Measurements from ENCODE around the gene FRMPD1. TPM values are rescaled to one million over a fixed set of nuclear protein-coding genes. Genes with fewer than 3 reads are reported as not detected.

The FRMPD1 gene
- total and polyA plus RNA-seq, 2 of the 4 experiments (the other 2 are of a cell fraction), result not detected

DNA sequence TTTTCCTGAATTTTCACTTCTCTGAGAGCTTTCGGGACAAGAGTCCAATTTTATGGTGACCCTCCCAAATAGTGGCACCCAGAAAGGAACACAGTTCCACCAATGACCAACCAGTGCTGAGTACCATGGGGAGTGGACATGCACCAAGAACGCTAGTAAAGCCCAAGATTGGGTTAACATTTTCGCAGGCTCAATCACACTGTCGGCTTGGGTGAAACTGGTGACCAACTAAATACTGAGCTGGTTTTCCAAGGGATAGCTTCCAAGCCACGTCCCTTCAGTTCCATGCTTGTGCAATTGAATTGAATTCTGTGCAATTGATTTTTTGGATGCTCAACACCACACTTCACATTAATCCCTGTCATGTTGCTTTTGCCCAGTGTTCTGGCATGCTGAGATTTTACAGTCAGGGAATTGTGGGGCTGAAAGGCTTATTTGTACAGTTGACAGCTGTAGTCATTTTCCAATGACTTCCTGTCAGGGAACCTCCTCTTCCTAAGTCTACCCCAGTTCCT is 65.3 kb downstream of the FRMPD1 start:
- in situ Hi-C loops (cut with MboI; ENCODE audit: low sequenced_read_pairs), result no loop called here
- DNase-seq, result no peak
- no peak for TF ChIP-seq RFX5 (IDR thresholded peaks at IDR 0.05; ENCODE audit: low read depth, low read length)
- TF ChIP-seq FOS (IDR thresholded peaks at IDR 0.05; ENCODE audit: low read depth, low read length), result no peak
- no peak for TF ChIP-seq POLR2A (IDR thresholded peaks at IDR 0.05; ENCODE audit: low read depth, low read length)

More for the DNA sequence above, 65.3 kb downstream of the FRMPD1 start:
- H3K18ac ChIP-seq (ENCODE audit: low read depth, low read length), result no peak overlapping the region
- ChIA-PET CTCF (no interaction called here), POLR2A (ENCODE audit: unreplicated experiment) (no interaction called here)
- no peak overlapping the region for H2BK20ac ChIP-seq (ENCODE audit: low read depth, low read length)
- H3K4me3 ChIP-seq (ENCODE audit: insufficient read depth, low read depth, low read length), result no peak overlapping the region
- no peaks in the 10 kb centered on the region for H3K9me1 ChIP-seq (ENCODE audit: insufficient read depth, low read length)
- H3K36me3 ChIP-seq (ENCODE audit: control insufficient read depth, insufficient read depth, low read length), result no peaks in the 10 kb centered on the region
- no peak overlapping the region for H2AK5ac ChIP-seq (ENCODE audit: low read depth, low read length)
- no peak overlapping the region for H4K5ac ChIP-seq (ENCODE audit: low read depth, low read length)
- no peak overlapping the region for H2BK120ac ChIP-seq (ENCODE audit: low read depth, low read length)
- H4K91ac ChIP-seq (ENCODE audit: insufficient read depth, low read depth, low read length), result no peak overlapping the region
- no peak overlapping the region for H3K23ac ChIP-seq (ENCODE audit: low read depth, low read length)
- peaks cover 27% of the 10 kb centered on the region for H3K27me3 ChIP-seq (ENCODE audit: control insufficient read depth, insufficient read depth, low read length)
- no peak overlapping the region for H3K14ac ChIP-seq (replicated peaks; ENCODE audit: low read depth, low read length)
- no peaks in the 10 kb centered on the region for H4K20me1 ChIP-seq (ENCODE audit: insufficient read depth, low read length)
- no peak overlapping the region for H2AFZ ChIP-seq (replicated peaks; ENCODE audit: low read length, poor library complexity)
- no TSS peak for BruUV-seq (replicated peaks)
- ATAC-seq (ENCODE audit: low read depth), result no peak
- intact Hi-C loops (cut with micrococcal nuclease), result no loop called here
- no peak overlapping the region for H2BK5ac ChIP-seq (ENCODE audit: low read depth, low read length, poor library complexity, severe bottlenecking)
- no peak overlapping the region for H3K9ac ChIP-seq (ENCODE audit: low read depth, low read length)
- H3K4ac ChIP-seq (ENCODE audit: low read depth, low read length), result no peak overlapping the region
- H3K4me1 ChIP-seq (ENCODE audit: control insufficient read depth, insufficient read depth, low read length), result no peaks in the 10 kb centered on the region
- H3K27ac ChIP-seq (ENCODE audit: insufficient read depth, low read length), result no peak overlapping the region
- H4K8ac ChIP-seq (ENCODE audit: low read depth in 2 of 2, low read length in 2 of 2), result no peak overlapping the region
- no peak overlapping the region for H2AK9ac ChIP-seq (replicated peaks; ENCODE audit: low read depth, low read length, poor library complexity)
- H3K9me3 ChIP-seq (ENCODE audit: control insufficient read depth, insufficient read depth, low read length), result 0 out of 2 replicates have a peak, but pooled peaks cover 2% of the 10 kb centered on the region
- no peaks in the 10 kb centered on the region for H3K79me1 ChIP-seq (ENCODE audit: low read depth in 1 of 2, low read length in 2 of 2)
- no peak overlapping the region for H2BK15ac ChIP-seq (ENCODE audit: low read depth, low read length)
- H3K56ac ChIP-seq (ENCODE audit: extremely low read depth, insufficient read depth, low read length), result no peak overlapping the region
- 87% methylated on average over 3 of the region's 5 CpGs; no CpG with 5 or more reads in 1 of the 2 experiments for WGBS, 2 experiments (ENCODE audit: extremely low coverage in 2 of 2, insufficient read length in 1 of 2)
- dilution Hi-C loops (cut with HindIII; ENCODE audit: low sequenced_read_pairs, unreplicated experiment), result no loop called here
- H3K4me2 ChIP-seq (ENCODE audit: low read depth, low read length), result no peak overlapping the region

Data from IMR-90 (cell line).